Measurements from ENCODE around the gene UXT.
"Not testable (repeated sequence)": the region's sequence is repeated elsewhere in the genome, so short reads cannot be mapped to it uniquely, and the experiment has no call there.

UXT gene

DNA sequence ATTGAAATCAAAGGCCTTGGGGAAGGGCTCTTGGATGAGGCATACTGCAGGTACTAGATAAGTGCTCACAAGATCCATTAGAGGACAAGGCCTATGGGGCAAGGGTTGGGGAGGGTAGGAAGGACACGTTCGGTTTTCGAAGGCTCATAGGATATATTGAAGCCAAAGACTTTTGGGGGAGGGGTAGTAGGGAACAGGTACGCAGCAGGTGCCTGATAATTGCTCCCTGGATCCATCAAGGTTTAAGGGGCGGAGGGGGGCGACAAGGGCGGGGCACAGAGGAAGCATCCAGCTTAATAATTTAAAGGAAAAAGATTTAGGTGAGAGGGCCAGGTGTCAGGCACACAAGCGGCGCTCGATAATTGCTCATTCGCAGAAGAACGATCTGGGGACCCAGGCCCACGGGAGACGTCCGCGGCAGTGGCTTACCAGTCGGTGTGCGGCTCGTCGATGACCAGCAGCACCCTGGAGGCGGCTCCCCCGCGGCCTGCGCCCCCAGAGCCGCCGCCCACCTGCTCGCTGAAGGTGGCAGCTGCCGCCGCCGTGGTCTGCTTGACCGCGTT, 40.0 kb downstream of the UXT start:
- DNase-seq (ENCODE audit: low read depth, low spot score): no peak

- DNase-seq (ENCODE audit: low read depth, low spot score): no peak
Observed at GRCh38 chrX:47614618-47615017, 44.4 kb downstream of the UXT start.

DNA sequence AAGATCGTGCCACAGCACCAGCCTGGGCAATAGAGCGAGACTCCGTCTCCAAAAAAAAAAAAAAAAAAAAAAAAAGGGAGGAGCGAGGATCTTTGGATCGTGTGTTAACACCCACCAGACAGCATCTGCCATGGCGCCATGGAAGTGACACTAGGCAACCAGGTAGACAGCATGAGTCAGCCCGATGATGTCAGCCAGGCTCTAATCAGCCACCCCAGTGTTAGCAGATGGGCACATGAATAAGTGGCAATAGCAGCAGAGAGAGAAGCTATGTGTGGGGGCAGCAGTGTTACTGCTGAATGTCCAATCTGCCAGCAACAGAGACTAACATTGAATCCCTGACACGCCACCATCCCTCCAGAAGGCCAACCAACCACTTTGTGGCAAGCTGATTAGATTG, 45.9 kb downstream of the UXT start:
- no peak for DNase-seq (ENCODE audit: low read depth, low spot score)

DNA sequence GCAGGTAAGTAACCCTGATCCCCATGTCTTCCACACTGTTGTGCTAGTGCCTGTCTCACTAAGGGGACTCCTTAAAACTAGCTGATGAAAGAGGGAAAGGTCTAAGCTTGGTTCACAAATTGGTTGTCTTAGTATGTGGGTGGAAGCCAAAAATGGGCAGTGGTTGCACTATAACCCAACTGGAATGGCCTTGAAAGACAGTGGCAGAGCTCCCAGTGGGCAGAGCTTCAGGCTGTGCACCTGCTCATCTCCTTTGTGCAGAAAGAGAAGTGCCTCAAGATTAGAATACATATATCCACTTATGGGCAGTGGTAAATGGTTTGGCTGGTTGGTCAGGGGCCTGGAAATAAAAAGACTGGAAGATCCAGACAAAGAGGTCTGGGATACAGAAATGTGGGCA, 46.6 kb downstream of the UXT start:
- DNase-seq (ENCODE audit: low read depth, low spot score): no peak

- DNase-seq (ENCODE audit: low read depth, low spot score): no peak
Observed at GRCh38 chrX:47611926-47612325, 47.1 kb downstream of the UXT start.

GRCh38 chrX:47611489-47611888, 47.5 kb downstream of the UXT start:
- no peak for DNase-seq (ENCODE audit: low read depth, low spot score)

DNA sequence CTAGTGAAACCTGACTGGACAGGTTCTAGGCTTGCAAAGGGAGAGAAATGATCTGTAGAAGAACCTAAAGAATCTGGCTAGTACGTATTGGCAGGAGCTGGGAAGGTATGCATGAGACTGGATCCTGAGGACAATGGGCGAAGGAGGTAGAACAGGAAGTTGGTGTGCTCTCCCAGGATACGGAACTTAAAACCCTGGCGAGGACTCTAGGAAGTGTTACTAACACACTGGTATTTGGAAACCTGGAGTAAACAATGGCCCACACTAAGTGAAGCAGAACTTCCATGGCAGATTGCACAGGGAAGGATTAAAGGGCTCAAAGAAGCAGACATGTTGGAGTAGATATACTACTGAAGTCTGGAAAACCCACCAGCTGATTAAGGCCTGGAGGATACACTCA, 48.5 kb downstream of the UXT start:
- DNase-seq (ENCODE audit: low read depth, low spot score): no peak

- no peak for DNase-seq (ENCODE audit: low read depth, low spot score)
Observed at GRCh38 chrX:47608130-47608810, 50.7 kb downstream of the UXT start.

- DNase-seq (ENCODE audit: low read depth, low spot score): no peak
Observed at GRCh38 chrX:47607091-47607490, 51.9 kb downstream of the UXT start.

DNA sequence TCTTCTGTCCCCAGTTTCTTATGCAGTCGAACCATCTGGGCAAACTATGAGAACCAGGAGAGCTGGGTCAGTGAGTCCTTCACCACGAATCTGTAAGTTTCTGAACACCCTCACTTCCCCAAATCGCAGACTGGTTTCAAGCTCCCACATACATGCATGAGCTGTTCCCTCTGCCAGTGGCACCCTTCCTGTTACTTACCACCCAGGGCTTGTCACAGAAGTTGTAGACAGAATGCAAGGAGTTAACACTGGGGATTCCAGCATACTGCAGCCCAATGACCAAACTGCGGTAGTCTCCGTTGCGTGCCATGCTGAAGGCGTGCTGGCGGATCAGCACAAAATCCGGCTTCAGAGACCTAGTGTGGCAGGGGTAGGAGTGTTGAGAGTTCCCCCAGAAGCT, 54.0 kb downstream of the UXT start:
- DNase-seq (ENCODE audit: low read depth, low spot score): no peak

- not testable (repeated sequence) for DNase-seq (ENCODE audit: low read depth, low spot score)
Observed at GRCh38 chrX:47603125-47603524, 55.9 kb downstream of the UXT start.

Measured in brain pericyte (primary cell).